HCT116 (cell line): ENCODE measurements around the gene TNFSF12. TPM values are rescaled to one million over a fixed set of nuclear protein-coding genes. Genes with fewer than 3 reads are reported as not detected.

Source experiments
- ATAC-seq: fragments of 200-7000 bp; cut with Tn5 transposase; 2 replicates; pipeline ENCODE4 v1.9.1; 2020; ENCODE audit warnings: mild to moderate bottlenecking, moderate library complexity
- BruUV-seq: library from RNA; stranded (reverse); fragments of 400-500 nt; replicated peaks from 2 replicates; lab custom pipeline; 2021; lab: Mats Ljungman, UMichigan
- CTCF ChIA-PET: fragments of 300-600 bp; sonication (Branson Sonifier 250); formaldehyde crosslinking; loops from one replicate; lab custom pipeline; 2021; ENCODE audit warnings: antibody characterized with exemption; lab: Charles Lee
- POLR2A ChIA-PET: fragments of 300-600, 350-600 bp; sonication (Branson Sonifier 250); formaldehyde crosslinking; loops from one replicate; lab custom pipeline; 2021; ENCODE audit warnings: antibody characterized with exemption; lab: Charles Lee
- RAD21 ChIA-PET, 2 experiments: fragments of 300-600 bp; sonication (Branson Sonifier 250); formaldehyde crosslinking; loops; one replicate each; lab custom pipeline; 2023; ENCODE audit warnings: low total read pairs in 2 of 2; ENCODE audit not compliant: uncharacterized antibody in 2 of 2, unreplicated experiment in 2 of 2, low non-redundant PET in 1 of 2; lab: Charles Lee
- DNase-seq: peaks from one replicate; pipeline ENCODE4 v3.0.0-alpha.2; 2010; ENCODE audit warnings: low read depth, low spot score
- H2AFZ ChIP-seq: fragments of 200-600 bp; shearing (Covaris generic), sonication (generic); 2 replicates; pipeline ENCODE4 v1.6.1; 2017; ENCODE audit warnings: low read depth, mixed run types, mixed read lengths, antibody characterized with exemption, low read length; ENCODE audit not compliant: poor library complexity, severe bottlenecking
- H3K27ac ChIP-seq: 2 replicates; pipeline ENCODE4 v1.5.1; 2012; ENCODE audit warnings: low read depth, low read length
- H3K27me3 ChIP-seq: fragments of 200-600 bp; sonication (generic); 2 replicates; pipeline ENCODE4 v1.6.1; 2016; ENCODE audit warnings: mixed run types, low read length, mixed read lengths; ENCODE audit not compliant: insufficient read depth
- H3K36me3 ChIP-seq, 2 experiments: fragments of 200-500 bp in 1 of 2; fragments of 200-600 bp in 1 of 2; sonication (Bioruptor generic) in 1 of 2; sonication (generic) in 1 of 2; 2 replicates each; pipeline versions ENCODE4 v1.5.1 to v1.6.1; 2014 to 2016; ENCODE audit warnings: low read length in 2 of 2, inconsistent platforms in 1 of 2, mixed read lengths in 1 of 2, mixed run types in 1 of 2; ENCODE audit not compliant: insufficient read depth in 2 of 2, control insufficient read depth in 1 of 2
- H3K4me1 ChIP-seq, 2 experiments: fragments of 200-600 bp in 1 of 2; sonication (generic) in 1 of 2; 2 replicates each; pipeline versions ENCODE4 v1.5.1 to v1.6.1; 2012 to 2017; ENCODE audit warnings: low read length in 2 of 2, inconsistent platforms in 1 of 2, mild to moderate bottlenecking in 1 of 2, mixed read lengths in 1 of 2, mixed run types in 1 of 2, moderate library complexity in 1 of 2; ENCODE audit not compliant: insufficient read depth in 2 of 2, control insufficient read depth in 1 of 2
- H3K4me2 ChIP-seq: fragments of 200-600 bp; sonication (generic); 2 replicates; pipeline ENCODE4 v1.6.1; 2017; ENCODE audit warnings: mixed run types, low read length, mixed read lengths
- H3K4me3 ChIP-seq, 2 experiments: fragments of 200-600 bp in 1 of 2; sonication (generic) in 1 of 2; replicated peaks in 1 of 2; 2 replicates each; pipeline ENCODE4 v1.5.1; 2011 to 2016; ENCODE audit warnings: low read length in 2 of 2, control low read depth in 1 of 2, low read depth in 1 of 2, mild to moderate bottlenecking in 1 of 2, mixed read lengths in 1 of 2, mixed run types in 1 of 2
- H3K79me2 ChIP-seq: fragments of 200-600 bp; sonication (generic); 2 replicates; pipeline ENCODE4 v1.6.1; 2017; ENCODE audit warnings: mild to moderate bottlenecking, mixed run types, low read length, moderate library complexity, mixed read lengths; ENCODE audit not compliant: insufficient read depth
- H3K9ac ChIP-seq: fragments of 200-600 bp; sonication (generic); 2 replicates; pipeline ENCODE4 v1.6.1; 2016; ENCODE audit warnings: low read length, mixed read lengths
- H3K9me2 ChIP-seq: fragments of 200-600 bp; sonication (generic), shearing (Covaris generic); 2 replicates; pipeline ENCODE4 v1.6.1; 2017; ENCODE audit warnings: mixed run types, mild to moderate bottlenecking, moderate library complexity; ENCODE audit not compliant: insufficient read depth
- H3K9me3 ChIP-seq, 2 experiments: fragments of 200-500 bp in 1 of 2; fragments of 200-600 bp in 1 of 2; sonication (Bioruptor generic) in 1 of 2; sonication (generic) in 1 of 2; 2 replicates each; pipeline ENCODE4 v1.6.1; 2014 to 2017; ENCODE audit warnings: low read length in 2 of 2, mixed read lengths in 2 of 2, inconsistent platforms in 1 of 2, low read depth in 1 of 2, mild to moderate bottlenecking in 1 of 2, mixed run types in 1 of 2, moderate library complexity in 1 of 2; ENCODE audit not compliant: control insufficient read depth in 1 of 2, insufficient read depth in 1 of 2
- H4K20me1 ChIP-seq: fragments of 200-600 bp; sonication (generic), shearing (Covaris generic); 2 replicates; pipeline ENCODE4 v1.6.1; 2017; ENCODE audit warnings: mixed run types, mild to moderate bottlenecking, moderate library complexity; ENCODE audit not compliant: insufficient read depth
- CBX3 ChIP-seq: IDR thresholded peaks from 2 replicates; pipeline ENCODE4 v1.6.1; 2012; ENCODE audit warnings: low read depth
- EGR1 ChIP-seq: IDR thresholded peaks from 2 replicates; pipeline ENCODE4 v1.6.1; 2012; ENCODE audit warnings: low read depth
- EZH2 ChIP-seq: fragments of 200-600 bp; sonication (generic); IDR thresholded peaks from 2 replicates; pipeline ENCODE4 v1.6.1; 2017; ENCODE audit warnings: antibody characterized with exemption, mixed run types
- MAX ChIP-seq: IDR thresholded peaks from 2 replicates; pipeline ENCODE4 v1.6.1; 2012
- POLR2A ChIP-seq: IDR thresholded peaks from 2 replicates; pipeline ENCODE4 v1.7.0; 2011; ENCODE audit warnings: borderline replicate concordance; ENCODE audit not compliant: insufficient read depth, insufficient read length; ENCODE audit errors: extremely low read depth
- POLR2AphosphoS5 ChIP-seq: IDR thresholded peaks from 2 replicates; pipeline ENCODE4 v1.6.1; 2011; ENCODE audit warnings: mild to moderate bottlenecking, low read depth, low read length, moderate library complexity
- RAD21 ChIP-seq: IDR thresholded peaks from 2 replicates; pipeline ENCODE4 v1.6.1; 2012; ENCODE audit warnings: low read depth, mild to moderate bottlenecking
- SIN3A ChIP-seq: IDR thresholded peaks from 2 replicates; pipeline ENCODE4 v1.6.1; 2012; ENCODE audit warnings: low read depth
- TCF7L2 ChIP-seq: IDR thresholded peaks from 2 replicates; pipeline ENCODE4 v1.7.0; 2011; ENCODE audit warnings: borderline replicate concordance, inconsistent platforms; ENCODE audit not compliant: insufficient read depth, insufficient read length; ENCODE audit errors: extremely low read depth
- YY1 ChIP-seq: IDR thresholded peaks from 2 replicates; pipeline ENCODE4 v1.6.1; 2011; ENCODE audit warnings: low read length, low read depth, moderate library complexity, mild to moderate bottlenecking; ENCODE audit not compliant: insufficient replicate concordance; ENCODE audit errors: extremely low read depth
- ZFX ChIP-seq: fragments of 450-650 bp; IDR thresholded peaks from 2 replicates; pipeline ENCODE4 v1.6.1; 2017
- intact Hi-C: fragments of 100-400 bp; cut with micrococcal nuclease; formaldehyde crosslinking; loops from 2 replicates; pipeline ENCODE4 v1.10.0; 2022
- total RNA-seq: library from RNA; stranded (reverse); gene quantifications from one replicate; pipeline ENCODE4 v1.2.1, GENCODE V29; 2021; ENCODE audit not compliant: unreplicated experiment
- TF ChIP-seq, protein P1 (sequence below): IDR thresholded peaks from 2 replicates; pipeline ENCODE4 v1.6.1; 2011; ENCODE audit warnings: mild to moderate bottlenecking, low read length, moderate library complexity; ENCODE audit not compliant: insufficient replicate concordance; ENCODE audit errors: extremely low read depth
- TF ChIP-seq, protein P2 (sequence below), 3 experiments: fragments of 200-600 bp in 1 of 3; sonication (generic) in 1 of 3; IDR thresholded peaks in 2 of 3; conservative IDR thresholded peaks in 1 of 3; 2 replicates each; pipeline ENCODE4 v1.5.1; 2012 to 2017; ENCODE audit warnings: low read depth in 2 of 3, low read length in 2 of 3, antibody characterized with exemption in 1 of 3, borderline replicate concordance in 1 of 3, control low read depth in 1 of 3, mild to moderate bottlenecking in 1 of 3, mixed read lengths in 1 of 3, mixed run types in 1 of 3, moderate library complexity in 1 of 3; ENCODE audit not compliant: insufficient read depth in 1 of 3

TNFSF12 gene
- total RNA-seq, 1 experiment from 2014 or later = 12.3 TPM

DNA sequence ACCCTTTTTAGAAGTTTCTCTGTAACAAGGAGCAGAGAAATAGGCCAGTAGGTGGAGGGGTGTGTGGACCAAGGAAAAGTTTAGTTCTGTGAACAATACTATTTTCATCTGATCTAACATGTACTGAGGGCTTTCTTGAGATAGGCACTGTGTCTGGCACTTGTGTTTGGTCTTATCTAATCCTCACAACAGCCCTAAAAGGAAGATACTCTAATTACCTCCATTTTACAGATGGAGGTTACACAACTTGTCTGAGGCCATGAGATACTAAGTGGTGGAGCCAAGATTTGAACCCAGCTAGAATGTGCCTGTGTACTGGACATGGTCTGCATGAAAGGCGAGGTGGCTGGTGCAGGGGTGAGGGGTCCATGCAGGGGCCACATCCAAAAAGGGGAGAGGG lies 4.5 kb downstream of the TNFSF12 start (continued):
- no peak for TF ChIP-seq TCF7L2
- TF ChIP-seq RAD21 = no peak
- no peak for TF ChIP-seq EZH2
- TF ChIP-seq POLR2AphosphoS5 = no peak
- TF ChIP-seq, all 23 proteins: peak for 0

DNA sequence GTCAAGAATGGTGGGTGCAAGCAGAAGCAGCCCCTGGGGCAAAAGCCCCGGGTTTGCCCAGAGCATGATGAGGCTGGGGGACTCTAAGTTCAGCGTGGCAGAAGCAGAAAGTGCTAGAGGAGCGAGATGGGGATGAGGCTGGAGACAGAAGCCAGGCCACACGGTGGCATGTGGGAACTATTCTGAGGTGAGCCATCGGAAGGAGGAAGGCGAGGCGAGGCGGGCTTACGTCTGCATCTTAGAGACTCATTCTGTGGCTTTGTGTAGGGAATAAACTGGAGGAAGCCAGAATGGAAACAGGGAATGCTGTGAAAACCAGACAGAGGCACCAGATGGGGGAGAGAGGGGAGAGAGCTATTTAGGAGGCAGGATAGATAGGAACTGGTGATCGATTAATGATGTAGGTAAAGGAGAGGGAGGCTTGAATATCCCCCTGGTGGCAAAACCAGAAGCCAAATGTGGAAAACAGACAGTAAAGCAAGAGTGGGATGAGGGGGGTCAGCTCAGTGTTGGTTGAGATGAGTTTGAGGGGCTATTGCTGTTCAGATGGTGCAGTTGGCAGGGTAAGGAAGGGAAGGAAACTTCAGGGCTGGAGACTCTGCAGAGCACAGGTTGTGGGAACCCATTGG lies 6.6 kb downstream of the TNFSF12 start:
- H3K4me1 ChIP-seq = peaks cover 17 to 31% of the 10 kb centered on the region in 2 experiments
- POLR2A ChIA-PET = no interaction called here
- intact Hi-C loops = no loop called here
- CTCF ChIA-PET = no interaction called here
- H3K27me3 ChIP-seq = no peaks in the 10 kb centered on the region
- H3K9ac ChIP-seq = no peak overlapping the region
- ATAC-seq (no peak), DNase-seq (no peak)
- H2AFZ ChIP-seq = no peak overlapping the region
- no peaks in the 10 kb centered on the region for H3K36me3 ChIP-seq
- TF ChIP-seq, protein P1, sequence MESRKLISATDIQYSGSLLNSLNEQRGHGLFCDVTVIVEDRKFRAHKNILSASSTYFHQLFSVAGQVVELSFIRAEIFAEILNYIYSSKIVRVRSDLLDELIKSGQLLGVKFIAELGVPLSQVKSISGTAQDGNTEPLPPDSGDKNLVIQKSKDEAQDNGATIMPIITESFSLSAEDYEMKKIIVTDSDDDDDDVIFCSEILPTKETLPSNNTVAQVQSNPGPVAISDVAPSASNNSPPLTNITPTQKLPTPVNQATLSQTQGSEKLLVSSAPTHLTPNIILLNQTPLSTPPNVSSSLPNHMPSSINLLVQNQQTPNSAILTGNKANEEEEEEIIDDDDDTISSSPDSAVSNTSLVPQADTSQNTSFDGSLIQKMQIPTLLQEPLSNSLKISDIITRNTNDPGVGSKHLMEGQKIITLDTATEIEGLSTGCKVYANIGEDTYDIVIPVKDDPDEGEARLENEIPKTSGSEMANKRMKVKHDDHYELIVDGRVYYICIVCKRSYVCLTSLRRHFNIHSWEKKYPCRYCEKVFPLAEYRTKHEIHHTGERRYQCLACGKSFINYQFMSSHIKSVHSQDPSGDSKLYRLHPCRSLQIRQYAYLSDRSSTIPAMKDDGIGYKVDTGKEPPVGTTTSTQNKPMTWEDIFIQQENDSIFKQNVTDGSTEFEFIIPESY = no peak
- no peak for TF ChIP-seq SIN3A
- no peak for TF ChIP-seq MAX
- no peak for TF ChIP-seq ZFX
- no peak for TF ChIP-seq EZH2
- TF ChIP-seq POLR2A = no peak
- no peak for TF ChIP-seq EGR1
- no peak for TF ChIP-seq YY1
- TF ChIP-seq, protein P2, sequence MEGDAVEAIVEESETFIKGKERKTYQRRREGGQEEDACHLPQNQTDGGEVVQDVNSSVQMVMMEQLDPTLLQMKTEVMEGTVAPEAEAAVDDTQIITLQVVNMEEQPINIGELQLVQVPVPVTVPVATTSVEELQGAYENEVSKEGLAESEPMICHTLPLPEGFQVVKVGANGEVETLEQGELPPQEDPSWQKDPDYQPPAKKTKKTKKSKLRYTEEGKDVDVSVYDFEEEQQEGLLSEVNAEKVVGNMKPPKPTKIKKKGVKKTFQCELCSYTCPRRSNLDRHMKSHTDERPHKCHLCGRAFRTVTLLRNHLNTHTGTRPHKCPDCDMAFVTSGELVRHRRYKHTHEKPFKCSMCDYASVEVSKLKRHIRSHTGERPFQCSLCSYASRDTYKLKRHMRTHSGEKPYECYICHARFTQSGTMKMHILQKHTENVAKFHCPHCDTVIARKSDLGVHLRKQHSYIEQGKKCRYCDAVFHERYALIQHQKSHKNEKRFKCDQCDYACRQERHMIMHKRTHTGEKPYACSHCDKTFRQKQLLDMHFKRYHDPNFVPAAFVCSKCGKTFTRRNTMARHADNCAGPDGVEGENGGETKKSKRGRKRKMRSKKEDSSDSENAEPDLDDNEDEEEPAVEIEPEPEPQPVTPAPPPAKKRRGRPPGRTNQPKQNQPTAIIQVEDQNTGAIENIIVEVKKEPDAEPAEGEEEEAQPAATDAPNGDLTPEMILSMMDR (IDR thresholded peaks at IDR 0.05 in 2 of 3, conservative IDR thresholded peaks at IDR 0.05 in 1 of 3; ENCODE audit: borderline replicate concordance in 1 of 3, insufficient read depth in 1 of 3, low read depth in 2 of 3, low read length in 2 of 3) = no peak; a peak in 1 of 6 replicates
- no peak for TF ChIP-seq CBX3
- RAD21 ChIA-PET = no interaction called here
- no TSS peak for BruUV-seq
- H3K9me3 ChIP-seq = no peaks in the 10 kb centered on the region
- H3K27ac ChIP-seq = no peak overlapping the region
- no peaks in the 10 kb centered on the region for H3K9me2 ChIP-seq
- no peak overlapping the region for H3K4me3 ChIP-seq
- H3K4me2 ChIP-seq = no peak overlapping the region
- H3K79me2 ChIP-seq = no peaks in the 10 kb centered on the region
- H4K20me1 ChIP-seq = no peaks in the 10 kb centered on the region
